Measurements from ENCODE around the gene ACADVL. TPM values are rescaled to one million over a fixed set of nuclear protein-coding genes. Genes with fewer than 3 reads are reported as not detected.

The ACADVL gene
- total RNA-seq, 6 donors from 2014 or later, result 377 to 1,449 (median 553) TPM

DNA sequence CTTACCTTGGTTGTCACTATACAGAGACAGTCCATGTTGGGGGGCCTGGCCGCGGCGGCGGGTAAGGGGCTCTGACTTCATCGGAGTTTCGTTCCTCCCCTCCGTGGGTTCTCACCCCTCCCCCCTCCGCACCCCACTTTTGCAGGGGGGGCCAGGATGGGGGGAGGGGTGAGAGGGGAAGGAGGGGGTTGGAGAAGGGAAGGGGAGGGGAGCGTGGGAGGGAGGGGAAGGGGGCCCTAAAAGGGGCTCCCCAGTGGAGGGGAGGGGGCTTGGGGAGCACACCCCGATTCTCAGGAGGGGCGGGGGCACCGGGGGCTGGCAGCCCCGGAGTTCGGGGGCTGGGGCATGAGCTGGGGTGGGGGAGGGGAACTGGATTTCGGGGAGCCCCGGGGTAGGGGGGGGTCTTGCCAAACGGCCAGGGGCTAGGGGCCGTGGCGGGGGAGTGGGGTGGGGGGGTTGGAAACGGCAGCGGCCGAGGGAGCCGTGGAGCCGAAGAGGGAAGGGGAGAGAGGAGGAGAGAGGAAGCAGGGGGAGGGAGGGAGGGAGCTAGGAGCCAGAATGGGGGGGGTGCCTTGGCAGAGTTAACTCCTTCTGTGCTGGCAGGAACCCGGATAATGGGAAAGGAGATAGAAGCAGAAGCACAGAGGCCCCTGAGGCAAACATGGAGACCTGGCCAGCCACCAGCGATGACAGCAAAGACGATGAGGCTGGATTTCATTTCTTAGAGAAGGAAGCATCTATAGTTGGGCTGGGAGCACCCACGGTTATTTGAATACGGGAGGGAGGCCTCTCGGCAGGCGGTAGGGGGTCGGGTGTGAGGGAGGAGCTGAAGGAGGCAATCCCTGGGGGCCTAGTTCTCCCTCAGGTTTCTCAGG lies 2.4 kb upstream of the ACADVL start:
- Histone ChIP-seq H3K27ac (peak overlapping the region; percentile 47 to 100 (median 82)), H3K36me3 (peaks cover 0 to 14% (median 10%) of the 10 kb centered on the region in 4 donors), H3K9me3 (no peaks in the 10 kb centered on the region), H3K4me1 (peaks cover 59 to 82% (median 66%) of the 10 kb centered on the region in 4 donors), H3K4me3 (peak overlapping the region; percentile 45 to 60 (median 48)), H3K27me3 (no peaks in the 10 kb centered on the region)
- WGBS, 2 donors, result 1 to 7% methylated on average over 17 to 22 of the region's 32 CpGs
- no peak for TF ChIP-seq POLR2A (IDR thresholded peaks at IDR 0.05)
- TF ChIP-seq, protein P1, sequence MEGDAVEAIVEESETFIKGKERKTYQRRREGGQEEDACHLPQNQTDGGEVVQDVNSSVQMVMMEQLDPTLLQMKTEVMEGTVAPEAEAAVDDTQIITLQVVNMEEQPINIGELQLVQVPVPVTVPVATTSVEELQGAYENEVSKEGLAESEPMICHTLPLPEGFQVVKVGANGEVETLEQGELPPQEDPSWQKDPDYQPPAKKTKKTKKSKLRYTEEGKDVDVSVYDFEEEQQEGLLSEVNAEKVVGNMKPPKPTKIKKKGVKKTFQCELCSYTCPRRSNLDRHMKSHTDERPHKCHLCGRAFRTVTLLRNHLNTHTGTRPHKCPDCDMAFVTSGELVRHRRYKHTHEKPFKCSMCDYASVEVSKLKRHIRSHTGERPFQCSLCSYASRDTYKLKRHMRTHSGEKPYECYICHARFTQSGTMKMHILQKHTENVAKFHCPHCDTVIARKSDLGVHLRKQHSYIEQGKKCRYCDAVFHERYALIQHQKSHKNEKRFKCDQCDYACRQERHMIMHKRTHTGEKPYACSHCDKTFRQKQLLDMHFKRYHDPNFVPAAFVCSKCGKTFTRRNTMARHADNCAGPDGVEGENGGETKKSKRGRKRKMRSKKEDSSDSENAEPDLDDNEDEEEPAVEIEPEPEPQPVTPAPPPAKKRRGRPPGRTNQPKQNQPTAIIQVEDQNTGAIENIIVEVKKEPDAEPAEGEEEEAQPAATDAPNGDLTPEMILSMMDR (IDR thresholded peaks at IDR 0.05), result no peak
- TF ChIP-seq EP300 (IDR thresholded peaks at IDR 0.05), result no peak
- no peak for TF ChIP-seq POLR2AphosphoS5 (IDR thresholded peaks at IDR 0.05)
- DNase-seq (peak; percentile 42 to 82), ATAC-seq (ENCODE audit: low FRiP score in 2 of 2) (no peak)

DNA sequence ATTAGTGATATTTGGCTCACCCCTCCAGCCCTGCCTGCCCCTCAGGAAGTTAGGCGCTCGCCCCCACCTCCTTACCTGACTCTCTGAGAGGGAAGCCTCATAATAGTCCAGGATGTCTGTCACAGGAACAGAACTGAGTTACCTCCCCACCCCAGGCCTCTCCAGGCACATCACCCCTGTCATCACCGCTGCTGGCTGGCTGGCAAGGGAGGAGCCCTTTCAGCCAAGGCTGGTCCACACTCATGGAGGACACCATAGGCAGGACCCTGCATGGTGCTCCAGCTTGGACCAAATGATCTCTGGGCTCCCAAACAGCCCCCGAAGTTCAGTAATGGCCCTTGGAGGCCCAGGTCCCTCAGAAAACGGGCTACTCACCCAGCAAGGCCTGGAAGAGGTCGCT lies 1.6 kb upstream of the ACADVL start:
- peak overlapping the region; percentile 47 to 100 (median 82) for H3K27ac ChIP-seq
- H3K27me3 ChIP-seq, result no peaks in the 10 kb centered on the region
- peak overlapping the region in 2 of 4 donors; percentile 46 to 60 for H3K4me3 ChIP-seq
- ATAC-seq (ENCODE audit: low FRiP score in 2 of 2), result no peak
- H3K36me3 ChIP-seq, result peaks cover 0 to 23% (median 18%) of the 10 kb centered on the region in 4 donors
- H3K9me3 ChIP-seq, result no peaks in the 10 kb centered on the region
- peaks cover 59 to 84% (median 66%) of the 10 kb centered on the region in 4 donors for H3K4me1 ChIP-seq
- TF ChIP-seq, protein P1 (IDR thresholded peaks at IDR 0.05), result no peak
- TF ChIP-seq POLR2A (IDR thresholded peaks at IDR 0.05), result no peak
- TF ChIP-seq POLR2AphosphoS5 (IDR thresholded peaks at IDR 0.05), result no peak
- no peak for TF ChIP-seq EP300 (IDR thresholded peaks at IDR 0.05)
- WGBS, 2 donors, result 65 to 77% methylated on average over 6 of the region's 6 CpGs
- no peak for DNase-seq

DNA sequence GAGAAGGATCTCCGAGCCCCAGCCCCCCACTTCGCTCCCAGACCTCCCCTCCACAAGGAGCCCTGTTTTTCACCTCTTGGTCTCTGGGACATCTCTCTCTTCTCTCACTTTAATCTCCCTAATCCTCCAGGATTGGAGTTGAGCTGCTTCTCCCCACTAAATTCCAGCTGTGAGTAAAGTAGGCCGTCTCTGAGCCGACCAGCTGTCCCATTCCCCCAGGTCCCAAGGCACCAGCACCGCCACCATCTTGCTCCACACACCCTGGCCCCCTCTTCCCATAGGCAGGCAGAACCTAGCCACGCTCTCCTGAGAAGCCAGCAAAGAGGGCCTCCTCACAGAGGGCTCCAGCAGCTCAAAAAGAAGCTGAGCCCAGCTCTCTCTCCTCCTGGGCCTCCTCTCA lies 980 bp upstream of the ACADVL start:
- WGBS, 2 donors, result 76 to 91% methylated on average over 6 of the region's 6 CpGs
- no peak for DNase-seq
- Histone ChIP-seq H3K27me3 (no peaks in the 10 kb centered on the region), H3K4me1 (peaks cover 55 to 79% (median 65%) of the 10 kb centered on the region in 4 donors), H3K4me3 (no peak overlapping the region), H3K27ac (peak overlapping the region in 2 of 4 donors; percentile 99 to 100), H3K36me3 (peaks cover 3 to 28% (median 24%) of the 10 kb centered on the region in 4 donors), H3K9me3 (no peaks in the 10 kb centered on the region)
- TF ChIP-seq, protein P1 (IDR thresholded peaks at IDR 0.05), result no peak
- TF ChIP-seq POLR2AphosphoS5 (IDR thresholded peaks at IDR 0.05), result no peak
- TF ChIP-seq POLR2A (IDR thresholded peaks at IDR 0.05), result no peak
- no peak for TF ChIP-seq EP300 (IDR thresholded peaks at IDR 0.05)
- ATAC-seq (ENCODE audit: low FRiP score in 2 of 2), result no peak

DNA sequence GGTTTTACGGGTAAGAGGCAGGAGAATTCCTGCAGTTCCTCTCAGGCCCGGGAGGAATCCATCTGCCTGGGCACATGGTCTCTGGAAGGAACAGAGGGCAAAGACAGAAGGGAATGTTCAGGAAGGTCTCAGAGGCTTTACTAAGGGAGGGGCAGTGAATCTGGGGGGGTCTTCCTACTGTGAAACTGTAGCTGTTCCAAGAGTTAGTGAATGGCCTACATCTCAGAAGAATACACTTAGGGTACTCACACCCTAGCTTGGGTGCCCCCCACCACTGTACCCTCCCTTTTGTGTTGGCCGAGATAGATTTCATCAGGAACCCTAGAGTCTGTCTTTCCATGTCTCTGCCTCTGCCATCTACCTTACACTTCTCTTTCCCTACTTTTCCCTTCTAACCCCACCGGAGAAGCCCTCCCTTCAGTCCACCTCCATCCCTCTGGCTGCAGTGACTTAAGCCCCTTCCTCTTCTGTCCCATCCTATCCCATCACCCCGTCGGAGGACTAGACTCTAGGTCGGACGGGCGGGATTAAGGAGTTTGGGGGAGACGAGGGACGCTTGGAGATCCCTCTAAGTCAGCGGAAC lies 418 bp upstream of the ACADVL start:
- 21 to 23% methylated on average over 9 to 12 of the region's 12 CpGs for WGBS, 2 donors
- Histone ChIP-seq H3K4me1 (peaks cover 51 to 74% (median 61%) of the 10 kb centered on the region in 4 donors), H3K9me3 (no peaks in the 10 kb centered on the region), H3K4me3 (peak overlapping the region in 3 of 4 donors; percentile 93 to 98 (median 96)), H3K36me3 (peaks cover 8 to 34% (median 29%) of the 10 kb centered on the region in 4 donors), H3K27me3 (no peaks in the 10 kb centered on the region), H3K27ac (peak overlapping the region; percentile 95 to 100 (median 97))
- no peak for TF ChIP-seq POLR2A (IDR thresholded peaks at IDR 0.05)
- TF ChIP-seq POLR2AphosphoS5 (IDR thresholded peaks at IDR 0.05), result no peak
- TF ChIP-seq EP300 (IDR thresholded peaks at IDR 0.05), result no peak
- TF ChIP-seq, protein P1 (IDR thresholded peaks at IDR 0.05), result no peak
- DNase-seq (no peak), ATAC-seq (ENCODE audit: low FRiP score in 2 of 2) (no peak)

All from upper lobe of left lung (tissue), 6 donors.